Diencephalon (tissue), 1 donor: ENCODE results near the gene ZNF804A. TPM values are rescaled to one million over a fixed set of nuclear protein-coding genes. Genes with fewer than 3 reads are reported as not detected.

ENCODE experiments used
- total RNA-seq: library from RNA; depleted of rRNA; stranded (reverse); fragments of >200 nt; gene quantifications from one replicate; pipeline ENCODE4 v1.2.3, GENCODE V29; 2014

ZNF804A gene
- 16.8 TPM for total RNA-seq

DNA sequence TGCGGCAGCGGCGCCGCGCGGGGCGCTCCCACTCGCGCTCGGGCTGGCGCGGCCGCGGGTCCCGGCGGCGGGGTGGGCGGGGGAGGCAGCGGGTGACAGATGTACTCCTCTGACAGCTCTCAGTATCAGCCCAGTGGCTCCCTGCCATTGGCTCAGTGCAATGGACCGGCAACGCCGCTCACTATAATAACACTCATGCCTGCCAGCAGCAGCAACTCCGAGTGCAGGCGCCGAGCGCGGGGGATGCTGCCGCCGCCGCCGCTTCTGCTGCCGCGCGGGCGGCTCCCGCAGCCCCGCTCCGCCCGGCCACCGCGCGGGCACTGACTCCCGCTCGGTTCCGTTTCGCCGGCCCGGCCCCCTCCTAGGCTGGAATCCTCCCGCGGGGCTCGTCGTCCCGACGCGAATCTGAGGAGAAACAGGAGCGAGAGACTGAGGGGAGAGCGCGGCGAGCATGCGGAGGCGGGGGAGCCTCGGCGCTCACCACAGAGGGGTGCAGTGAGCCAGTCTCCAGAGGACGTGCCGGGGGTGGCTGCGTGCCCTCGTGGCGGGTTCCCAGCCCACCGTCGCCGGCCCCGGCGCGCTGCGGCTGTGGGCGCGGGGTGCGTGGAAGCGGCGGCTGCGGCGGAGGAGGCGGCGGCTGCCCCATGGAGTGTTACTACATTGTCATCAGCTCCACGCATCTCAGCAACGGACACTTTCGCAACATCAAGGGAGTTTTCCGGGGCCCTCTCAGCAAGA is at the start of gene ZNF804A:
ZNF804A (plus strand) TSS at position 214 of the 738 bp plus-strand sequence; CDS start at position 645, 431 bp downstream.

